ENCODE measurements around the gene VAV2.

The VAV2 gene

GRCh38 chr9:133794016-133794760 lies 197.9 kb downstream of the VAV2 start:
- DNase-seq (ENCODE audit: low spot score), result no peak

- DNase-seq (ENCODE audit: low spot score), result no peak
Measured at GRCh38 chr9:133793471-133793870, 198.7 kb downstream of the VAV2 start.

DNA sequence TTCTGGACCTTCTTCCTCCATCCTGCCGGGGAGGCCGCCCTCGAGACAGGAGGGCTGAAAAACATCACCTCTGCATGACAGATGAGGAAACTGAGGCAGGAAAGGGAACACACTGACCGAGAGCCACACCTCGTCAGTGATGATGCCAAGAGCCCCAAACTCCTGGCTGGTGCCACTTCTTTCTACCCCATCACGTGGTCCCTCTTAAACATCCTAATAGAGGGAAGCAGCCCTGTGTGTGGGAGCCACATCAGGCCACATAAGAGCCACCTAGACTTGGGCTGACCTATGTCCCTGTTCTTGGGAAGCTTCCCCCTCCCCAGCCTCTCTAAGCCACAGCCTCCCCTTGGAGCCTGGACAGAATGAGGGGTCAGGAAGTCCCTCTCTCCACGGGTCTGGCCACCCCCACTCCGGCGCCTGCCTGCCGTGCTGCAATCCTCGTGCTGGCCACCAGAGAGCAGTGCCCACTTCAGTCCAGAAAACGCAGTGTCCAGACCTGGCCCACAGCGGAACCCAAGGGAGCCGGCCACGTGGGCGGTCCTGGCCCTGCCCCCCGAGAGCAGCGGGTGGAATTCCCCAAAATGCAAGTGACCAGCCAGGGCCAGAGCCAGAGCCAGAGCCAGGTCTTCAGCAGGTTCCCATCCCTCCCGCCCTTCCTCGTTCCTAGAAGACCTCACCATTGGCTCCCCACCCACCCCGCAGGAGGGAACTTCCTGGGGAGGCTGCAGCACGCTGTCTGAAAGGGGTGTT lies 199.2 kb downstream of the VAV2 start:
- peak; percentile 31 for DNase-seq (ENCODE audit: low spot score)

DNA sequence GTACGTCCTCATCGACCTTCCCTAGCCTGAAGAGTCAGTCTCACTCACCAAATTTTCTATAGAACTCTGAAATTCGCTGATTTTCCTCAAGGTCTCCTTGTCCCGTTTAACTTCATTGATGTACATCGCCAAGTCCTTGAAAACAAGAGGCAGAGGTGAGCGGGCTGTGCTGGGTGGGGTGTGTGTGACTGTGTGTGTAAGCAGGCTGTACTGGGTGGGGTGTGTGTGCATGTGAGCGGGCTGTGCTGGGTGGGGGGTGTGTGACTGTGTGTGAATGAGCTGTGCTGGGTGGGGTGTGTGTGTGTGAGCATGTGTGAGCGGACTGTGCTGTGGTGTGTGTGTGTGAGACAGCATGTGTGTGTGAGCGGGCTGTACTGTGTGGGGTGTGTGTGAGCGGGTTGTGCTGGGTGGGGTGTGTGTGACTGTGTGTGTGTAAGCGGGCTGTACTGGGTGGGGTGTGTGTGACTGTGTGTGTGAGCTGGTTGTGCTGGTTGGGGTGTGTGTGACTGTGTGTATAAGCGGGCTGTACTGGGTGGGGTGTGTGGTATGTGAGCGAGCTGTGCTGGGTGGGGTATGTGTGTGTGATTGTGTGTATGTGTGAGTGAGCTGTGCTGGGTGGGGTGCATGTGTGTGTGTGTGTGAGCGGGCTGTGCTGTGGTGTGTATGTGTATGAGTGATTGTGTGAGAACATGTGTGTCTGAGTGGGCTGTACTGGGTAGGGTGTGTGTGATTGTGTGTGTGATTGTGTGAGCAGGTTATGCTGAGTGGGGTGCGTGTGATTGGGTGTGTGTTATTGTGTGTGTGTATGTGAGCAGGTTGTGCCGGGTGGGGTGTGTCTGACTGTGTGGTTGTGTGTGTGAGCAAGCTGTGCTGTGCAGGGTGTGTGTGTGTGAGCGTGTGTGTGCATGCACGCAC lies 200.1 kb downstream of the VAV2 start:
- no peak for DNase-seq (ENCODE audit: low spot score)

DNA sequence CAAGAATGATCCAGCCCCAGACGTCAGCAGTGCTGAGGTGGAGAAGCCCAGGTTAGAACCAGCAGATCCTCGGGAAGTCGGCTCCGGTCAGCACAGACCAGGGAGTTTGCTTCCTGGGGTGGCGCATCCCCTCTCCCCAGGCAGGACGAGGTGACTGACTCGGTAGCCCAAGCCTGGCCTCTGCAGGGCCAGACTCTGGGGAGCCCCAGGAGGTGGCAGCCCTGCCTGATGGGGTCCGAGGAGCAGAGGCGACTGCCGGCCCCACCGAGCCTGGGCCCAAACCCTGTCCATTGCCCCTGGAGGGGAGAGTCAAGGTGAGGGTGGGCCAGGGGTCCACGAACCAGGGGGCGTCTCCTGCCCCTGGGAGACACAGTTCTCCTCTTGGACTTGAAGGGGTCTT lies 201.1 kb downstream of the VAV2 start:
- DNase-seq (ENCODE audit: low spot score), result no peak

GRCh38 chr9:133789778-133790177 lies 202.3 kb downstream of the VAV2 start:
- DNase-seq (ENCODE audit: low spot score), result no peak

DNA sequence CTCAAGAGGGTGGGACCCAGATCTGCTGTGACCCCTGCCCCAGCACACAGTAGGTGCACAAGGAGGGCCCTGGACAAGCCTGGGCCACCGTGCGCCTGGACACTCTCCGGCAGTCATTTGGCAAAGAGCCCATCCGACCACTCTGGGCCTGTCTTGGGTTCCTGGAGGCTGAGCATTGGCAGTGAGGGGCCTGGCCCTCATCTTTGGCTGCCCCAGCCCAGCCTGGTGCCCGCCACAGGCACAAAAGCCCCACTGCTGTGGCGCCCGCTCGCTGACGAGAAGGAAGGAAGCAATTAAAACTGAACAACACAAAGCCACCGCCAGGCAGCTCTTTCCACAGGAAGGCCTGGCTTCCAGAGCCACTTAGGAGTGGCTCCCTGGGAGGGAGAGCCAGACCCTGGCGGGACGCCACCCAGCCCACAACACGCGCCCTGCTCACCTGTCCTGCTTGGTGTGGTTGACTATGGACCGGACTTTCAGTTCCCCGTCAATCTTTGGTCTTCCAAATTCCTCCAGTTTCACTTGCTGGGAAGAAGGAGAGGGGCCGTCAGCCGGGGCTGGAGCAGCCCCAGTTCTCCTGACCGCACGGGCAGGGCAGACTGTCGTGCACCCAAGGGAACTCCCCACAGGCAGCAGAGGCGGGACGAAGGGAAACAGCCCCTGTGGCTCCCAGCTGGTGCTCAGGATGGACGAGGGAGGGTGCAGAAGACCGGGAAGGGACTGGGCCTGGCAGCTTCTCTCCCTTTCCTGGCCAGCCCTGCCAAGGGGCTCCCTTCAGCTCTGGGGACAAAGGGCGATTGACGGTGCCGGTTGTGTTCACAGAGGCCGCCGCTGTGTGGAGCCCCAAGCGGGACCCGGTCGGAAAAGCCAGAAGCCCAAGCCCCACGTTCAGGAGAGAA lies 203.1 kb downstream of the VAV2 start:
- no peak for DNase-seq (ENCODE audit: low spot score)

DNA sequence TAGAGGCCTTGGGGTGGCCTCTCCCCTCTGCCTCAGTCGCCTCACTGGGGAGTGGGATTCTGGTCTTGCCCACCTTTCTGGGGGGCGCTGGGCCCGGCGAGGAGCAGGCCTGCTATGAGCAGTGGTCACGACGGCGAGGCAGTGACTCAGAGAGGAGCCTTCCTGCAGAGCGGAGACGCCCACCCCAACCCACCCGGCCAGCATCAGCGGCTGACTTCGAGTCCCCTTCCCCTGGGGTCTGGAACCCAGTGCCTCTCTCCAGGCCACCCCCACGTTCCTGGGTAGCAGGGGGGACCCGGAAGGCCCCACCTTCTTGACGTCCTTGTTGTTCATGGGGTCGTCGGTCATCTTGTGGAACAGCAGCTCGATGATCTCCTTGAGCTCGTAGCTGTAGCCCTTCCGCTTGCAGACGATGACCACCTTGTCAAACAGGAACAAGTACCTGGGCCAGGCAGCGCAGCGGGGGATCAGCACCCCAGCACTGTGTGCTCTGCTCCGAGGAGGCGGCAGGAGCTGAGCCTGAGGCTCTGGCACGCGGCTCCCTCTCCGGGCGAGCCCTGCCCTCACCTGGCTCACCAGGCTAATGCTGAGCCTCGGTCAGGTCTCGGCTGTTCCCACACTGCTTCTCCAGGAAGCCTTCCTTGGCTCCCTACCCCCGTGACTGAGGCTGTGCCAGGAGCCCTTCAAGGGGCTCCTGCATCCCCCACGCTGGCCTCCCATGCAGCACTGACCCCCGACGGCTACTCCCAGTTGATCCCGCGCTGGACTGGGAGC lies 203.9 kb downstream of the VAV2 start:
- no peak for DNase-seq (ENCODE audit: low spot score)

- no peak for DNase-seq (ENCODE audit: low spot score)
Measured at GRCh38 chr9:133787754-133788025, 204.4 kb downstream of the VAV2 start.

GRCh38 chr9:133786907-133787753 lies 205.0 kb downstream of the VAV2 start:
- no peak for DNase-seq (ENCODE audit: low spot score)

DNA sequence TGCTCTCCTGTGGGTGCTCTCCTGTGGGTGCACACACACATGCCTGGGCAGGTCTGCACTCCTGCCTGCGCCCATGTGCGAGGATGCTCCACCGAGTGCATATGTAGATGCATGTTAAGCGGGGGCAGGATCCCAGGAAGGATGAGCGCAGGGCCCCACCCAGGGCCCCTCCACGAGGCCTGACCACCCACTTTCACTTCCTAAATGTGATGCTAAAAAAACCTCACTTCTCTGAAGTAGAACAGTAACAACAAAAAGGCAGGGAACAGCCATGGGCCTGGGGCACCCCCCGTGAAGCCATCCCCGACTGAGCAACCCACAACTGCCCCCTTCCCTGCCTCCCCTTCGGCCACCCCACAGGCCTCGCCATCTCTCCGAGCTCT lies 205.8 kb downstream of the VAV2 start:
- DNase-seq (ENCODE audit: low spot score), result no peak

DNA sequence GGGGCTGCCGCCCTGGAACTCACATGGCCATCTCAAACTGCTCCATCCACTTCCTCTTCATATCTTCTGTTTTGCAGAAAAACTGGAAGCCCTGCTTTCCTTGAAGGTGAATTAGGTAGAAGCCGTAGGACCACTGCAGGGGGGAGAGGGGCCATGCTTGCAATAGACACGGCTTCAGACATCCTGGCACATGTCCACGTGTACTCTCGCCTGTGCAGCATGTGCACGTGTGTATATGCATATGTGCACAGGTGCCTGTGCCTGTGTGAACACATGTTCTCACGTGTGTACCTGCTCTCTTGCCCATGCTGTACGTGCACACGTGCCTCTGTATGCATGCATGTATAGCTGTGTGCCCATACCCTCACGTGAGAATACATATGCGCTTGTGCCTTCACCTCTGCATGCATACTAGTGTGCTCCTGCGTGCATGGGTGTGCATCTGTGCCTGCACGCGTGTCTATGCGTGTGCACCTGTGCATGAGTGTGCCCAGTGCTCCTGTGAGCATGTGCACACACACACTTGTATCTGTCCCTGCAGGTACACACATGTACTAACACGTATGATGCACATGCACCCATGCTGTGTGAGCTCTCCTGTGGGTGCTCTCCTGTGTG lies 206.3 kb downstream of the VAV2 start:
- DNase-seq (ENCODE audit: low spot score), result no peak

- DNase-seq (ENCODE audit: low spot score), result no peak
Measured at GRCh38 chr9:133784731-133785561, 207.2 kb downstream of the VAV2 start.

DNA sequence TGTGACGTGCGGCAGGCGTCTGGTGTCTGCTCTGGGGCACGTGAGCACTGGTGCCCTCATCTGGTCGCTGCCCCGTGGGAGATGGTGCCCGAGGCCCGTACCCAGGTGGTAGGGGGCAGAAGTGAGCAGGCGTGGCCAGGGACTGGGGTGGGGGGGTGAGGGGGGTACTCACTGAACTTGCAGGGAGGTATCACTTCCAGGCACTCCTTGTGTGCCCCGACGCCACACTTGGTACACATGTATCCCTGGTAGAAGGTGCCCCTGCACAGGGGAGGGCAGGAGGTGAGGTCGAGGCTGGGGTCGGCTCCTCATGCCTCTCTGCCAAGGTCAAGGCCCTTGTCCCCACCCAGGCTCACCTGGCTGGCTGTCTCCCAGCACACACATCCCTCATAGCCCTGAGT lies 208.8 kb downstream of the VAV2 start:
- DNase-seq (ENCODE audit: low spot score), result no peak

DNA sequence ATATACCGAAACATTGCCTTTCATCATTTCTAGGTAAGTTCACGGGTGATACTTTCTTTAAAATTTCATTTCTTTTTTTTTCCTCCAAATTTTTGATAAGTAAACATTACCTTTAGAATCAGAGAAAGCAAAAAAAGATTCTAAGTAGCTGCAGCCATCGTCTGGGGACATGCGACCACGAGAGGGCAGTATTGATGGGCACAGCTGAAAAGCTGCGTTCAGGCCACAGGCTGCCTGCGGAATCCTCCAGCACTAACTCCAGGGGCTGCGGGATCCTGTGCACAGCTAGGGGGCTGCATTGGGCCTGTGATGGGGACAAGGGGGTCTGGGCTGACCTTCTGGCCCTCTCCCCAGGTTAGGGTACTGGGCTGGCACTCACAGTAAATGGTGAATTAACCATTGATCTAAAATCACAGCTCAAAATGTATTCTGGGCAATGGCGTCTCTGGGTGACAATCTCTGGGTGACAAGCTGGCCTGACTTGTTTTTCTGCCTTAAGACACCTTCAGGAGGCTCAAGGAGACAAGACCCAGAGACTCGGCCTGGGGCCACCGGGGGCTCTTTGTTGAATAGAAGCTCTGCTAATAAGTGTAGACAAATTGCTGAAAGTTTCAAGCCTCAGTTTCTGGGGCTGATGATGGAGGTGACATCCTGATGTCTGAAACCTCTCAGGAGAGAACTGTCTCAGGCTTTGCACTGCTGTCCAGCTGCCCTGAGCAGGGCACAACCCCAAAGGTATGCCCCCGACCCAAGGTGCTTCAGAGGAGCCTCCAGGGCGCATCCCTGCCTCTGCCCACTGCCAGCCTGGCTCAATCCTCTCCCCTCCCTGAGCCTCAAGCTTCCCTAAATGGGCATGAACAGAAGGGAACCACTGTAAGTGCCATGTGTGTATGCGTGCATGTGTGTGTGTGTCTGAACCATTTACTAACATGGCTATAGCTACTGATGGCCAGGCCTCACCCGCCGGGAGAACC lies 209.7 kb downstream of the VAV2 start:
- peak; percentile 60 for DNase-seq (ENCODE audit: low spot score)

DNA sequence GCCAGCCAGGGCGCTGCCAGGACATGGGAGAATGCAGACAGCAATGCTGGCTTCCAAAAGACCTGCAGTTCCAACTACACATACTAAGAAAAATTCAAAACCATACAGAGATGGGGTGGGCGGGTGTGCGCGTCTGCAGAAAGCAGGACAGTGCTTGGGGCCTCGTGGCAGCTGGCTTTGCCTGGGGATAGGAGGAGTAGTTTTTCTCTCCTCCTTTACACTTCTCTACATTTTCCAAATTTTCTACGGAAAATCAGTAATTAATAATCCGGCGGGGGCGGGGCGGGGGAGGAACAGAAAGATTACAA lies 210.3 kb downstream of the VAV2 start:
- no peak for DNase-seq (ENCODE audit: low spot score)

- DNase-seq (ENCODE audit: low spot score), result no peak
Measured at GRCh38 chr9:133780962-133781827, 210.9 kb downstream of the VAV2 start.
